Fibroblast of skin of right biceps (primary cell): ENCODE data around the gene PRMT1.
"Not testable (repeated sequence)": the region's sequence is repeated elsewhere in the genome, so short reads cannot be mapped to it uniquely, and the experiment has no call there.

Experiments used
- DNase-seq: peaks from one replicate; pipeline ENCODE4 v3.0.0-alpha.2; 2013

PRMT1 gene

DNA sequence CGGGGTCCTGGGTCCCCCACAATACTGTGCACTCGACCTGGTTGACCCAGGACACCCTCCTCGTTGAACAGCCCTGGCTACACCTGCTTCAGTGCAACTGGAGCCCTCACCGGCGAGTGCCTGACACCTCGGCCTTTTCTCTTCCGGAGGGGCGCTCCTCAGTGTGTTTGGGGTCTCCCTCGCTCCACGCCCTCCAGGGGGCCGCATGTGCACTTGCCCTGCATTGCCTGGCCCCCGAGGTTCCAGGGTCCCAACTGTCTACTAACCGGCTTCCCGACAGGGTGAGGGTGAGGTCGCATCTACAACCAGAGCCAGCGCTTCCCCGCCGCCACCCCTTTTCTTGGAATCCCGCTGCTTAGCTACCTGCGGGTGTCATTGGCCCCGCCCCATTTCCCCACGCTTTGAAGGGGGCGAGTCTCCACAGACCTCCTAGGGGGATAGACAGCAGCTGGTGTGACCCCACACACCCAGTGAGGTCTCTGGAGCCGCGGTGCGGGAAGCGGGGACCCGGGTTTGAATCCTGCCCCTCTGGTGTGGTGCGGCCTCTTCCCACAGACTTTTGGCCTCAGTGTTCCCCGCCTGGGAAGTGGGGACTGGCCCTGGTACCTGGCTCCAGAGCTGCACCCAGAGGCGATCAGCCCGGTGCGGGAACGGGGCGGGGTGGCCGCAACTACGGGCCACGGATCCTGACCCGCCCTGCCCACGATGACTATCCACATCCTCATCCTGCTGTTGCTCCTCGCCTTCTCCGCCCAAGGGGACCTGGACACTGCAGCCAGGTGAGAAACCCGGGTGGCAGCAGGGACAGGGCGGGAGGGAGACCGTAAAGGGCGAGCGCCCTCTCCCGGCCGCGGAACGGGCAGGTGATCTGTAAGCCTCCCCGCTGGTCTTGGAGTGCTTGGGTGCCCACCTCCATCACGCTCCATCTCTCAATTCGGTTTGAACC lies 12.3 kb downstream of the PRMT1 start, which contains the start of gene ADM5:
TSS of gene ADM5 (plus strand) at position 462 of the 946 bp plus-strand sequence. CDS start at position 706, 244 bp downstream.
- no peak for DNase-seq

DNA sequence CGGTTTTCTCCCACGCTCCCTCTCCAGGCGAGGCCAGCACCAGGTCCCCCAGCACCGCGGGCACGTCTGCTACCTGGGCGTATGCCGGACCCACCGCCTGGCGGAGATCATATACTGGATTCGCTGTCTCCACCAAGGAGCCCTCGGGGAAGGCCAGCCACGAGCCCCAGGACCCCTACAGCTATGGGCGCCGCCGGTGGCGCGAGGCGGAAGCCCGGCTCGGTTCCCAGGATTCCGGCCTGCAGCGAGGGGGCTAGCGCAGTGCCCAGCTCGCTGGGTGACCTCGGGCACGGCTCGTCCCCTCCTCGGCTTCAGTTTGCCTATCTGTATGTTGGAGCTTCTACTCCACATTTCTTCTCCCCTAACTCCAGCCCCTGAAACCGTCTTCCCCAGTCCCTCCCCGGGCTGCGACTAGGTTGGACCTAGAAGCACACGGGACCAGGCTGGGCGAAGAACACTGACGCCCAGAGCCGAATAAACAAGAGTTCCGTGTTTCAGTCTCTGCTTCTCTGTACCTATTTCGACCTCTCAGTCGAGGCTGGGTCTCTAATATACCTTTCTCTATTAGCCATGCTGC lies 13.1 kb downstream of the PRMT1 start:
- no peak for DNase-seq

DNA sequence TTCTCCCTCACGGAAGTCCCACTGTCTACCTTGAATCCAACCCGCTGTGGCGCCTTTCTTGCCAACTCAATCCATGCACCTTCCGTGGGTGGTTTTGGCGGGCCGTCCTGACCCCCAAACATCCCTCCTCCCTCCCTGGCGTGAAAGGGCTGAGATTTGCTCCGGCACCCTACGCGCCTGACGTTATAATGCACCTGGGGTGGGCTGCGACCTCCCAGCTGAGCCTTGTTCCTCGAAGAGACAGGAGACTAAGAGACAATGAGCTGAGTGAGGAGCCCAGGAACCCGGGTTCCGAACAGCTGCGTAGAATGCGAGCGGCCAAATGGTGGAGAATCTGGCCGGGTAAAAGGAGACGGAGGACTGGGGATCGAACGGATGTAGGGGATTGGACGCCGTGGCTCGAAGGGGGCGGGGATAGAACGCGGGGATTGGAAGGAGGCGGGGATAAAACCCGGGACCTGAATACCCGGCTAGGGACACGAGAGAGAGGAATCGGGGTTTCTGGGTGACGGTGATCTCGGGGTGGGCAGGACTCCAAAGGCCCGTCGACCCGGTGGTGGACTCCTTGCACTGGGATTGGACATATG lies 13.7 kb downstream of the PRMT1 start, which contains the start of gene CPT1C:
TSS of gene CPT1C (plus strand) at position 461 of the 587 bp plus-strand sequence. CDS start 1,137 bp downstream, outside the sequence.
- peak; percentile 85 for DNase-seq

DNA sequence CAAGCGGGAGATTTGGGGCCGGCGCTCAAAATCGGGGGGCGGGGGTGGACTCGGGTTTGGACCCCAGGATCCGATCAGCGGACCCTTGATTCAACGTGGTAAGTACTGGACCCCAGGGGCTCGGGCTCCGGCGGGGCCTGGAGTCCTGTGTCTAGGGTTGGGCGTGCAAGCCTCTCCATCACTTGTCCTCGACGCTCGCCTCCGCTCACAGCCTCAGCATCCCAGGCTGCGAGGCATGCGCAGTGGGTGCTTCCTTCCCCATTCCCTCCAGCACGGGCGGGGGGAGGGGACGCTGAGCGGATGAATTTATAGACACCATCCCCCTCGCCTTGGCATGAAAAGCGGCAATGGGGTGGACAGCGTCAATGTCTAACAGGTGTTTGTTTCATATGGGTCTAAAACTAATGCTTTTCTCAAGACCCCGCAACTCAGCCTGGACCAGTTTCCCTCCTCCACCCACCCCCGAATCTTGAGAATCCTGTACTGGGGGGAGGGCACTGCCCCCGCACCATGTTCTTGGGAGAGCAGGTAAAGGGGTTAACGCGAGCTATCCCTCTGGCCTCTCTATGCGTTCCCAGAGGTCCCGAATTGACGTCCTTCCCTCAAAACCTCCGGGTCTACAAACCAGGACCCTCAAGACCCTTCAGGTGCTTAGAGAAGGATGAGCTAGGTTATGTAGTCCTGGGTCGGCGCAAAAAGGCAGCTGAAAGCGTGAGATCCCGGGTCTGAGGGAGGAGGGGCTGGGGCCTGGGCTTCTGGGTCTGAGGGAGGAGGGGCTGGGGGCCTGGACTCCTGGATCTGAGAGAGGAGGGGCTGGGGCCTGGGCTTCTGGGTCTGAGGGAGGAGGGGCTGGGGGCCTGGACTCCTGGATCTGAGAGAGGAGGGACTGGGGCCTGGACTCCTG lies 14.4 kb downstream of the PRMT1 start:
- peak; percentile 85 for DNase-seq

DNA sequence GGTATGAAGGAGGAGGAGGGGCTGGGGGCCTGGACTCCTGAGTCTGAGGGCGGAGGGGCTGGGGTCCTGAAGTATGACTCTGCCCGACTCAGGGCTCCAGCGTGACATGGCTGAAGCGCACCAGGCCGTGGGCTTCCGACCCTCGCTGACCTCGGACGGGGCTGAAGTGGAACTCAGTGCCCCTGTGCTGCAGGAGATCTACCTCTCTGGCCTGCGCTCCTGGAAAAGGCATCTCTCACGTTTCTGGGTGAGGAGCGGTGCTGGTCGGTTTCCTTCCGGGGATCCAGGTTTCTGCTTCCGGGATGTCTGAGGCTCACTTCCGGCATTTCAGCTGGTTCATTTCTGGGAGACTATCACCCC lies 15.1 kb downstream of the PRMT1 start:
- no peak for DNase-seq

DNA sequence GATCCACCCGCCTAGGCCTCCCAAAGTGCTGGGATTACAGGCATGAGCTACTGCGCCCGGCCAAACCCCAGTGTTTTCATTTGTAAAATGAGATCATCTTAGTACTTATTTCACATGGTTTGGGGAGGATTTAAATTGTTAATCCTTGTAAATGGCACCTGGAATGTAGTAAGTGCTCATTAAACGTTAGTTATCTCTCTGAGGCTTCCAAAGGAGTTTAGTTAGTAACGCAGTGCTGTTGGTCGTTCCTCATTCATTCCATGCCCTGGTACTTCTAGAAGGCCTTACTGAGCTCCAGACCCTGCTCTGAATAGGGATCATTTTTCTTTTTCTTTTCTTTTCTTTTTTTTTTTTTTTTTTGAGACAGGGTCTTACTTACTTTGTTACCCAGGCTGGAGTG lies 19.0 kb downstream of the PRMT1 start:
- no peak for DNase-seq

DNA sequence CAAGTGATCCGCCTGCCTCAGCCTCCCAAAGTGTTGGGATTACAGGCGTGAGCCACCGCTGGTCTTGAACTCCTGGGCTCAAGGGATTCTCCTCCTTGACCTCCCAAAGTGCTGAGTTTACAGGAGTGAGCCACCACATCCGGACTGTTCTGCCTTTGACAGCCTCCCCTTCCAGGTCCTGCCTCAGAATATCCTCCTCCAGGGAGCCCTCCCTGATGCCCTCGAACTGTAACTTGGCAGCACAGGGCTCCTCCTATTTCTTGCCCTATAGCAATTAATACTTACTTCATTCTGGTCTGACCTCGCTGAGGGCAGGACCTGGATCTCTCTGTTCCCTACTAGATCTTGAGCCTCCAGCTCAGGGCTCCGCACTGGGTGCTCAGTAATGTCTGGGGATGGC lies 19.8 kb downstream of the PRMT1 start:
- DNase-seq: no peak

DNA sequence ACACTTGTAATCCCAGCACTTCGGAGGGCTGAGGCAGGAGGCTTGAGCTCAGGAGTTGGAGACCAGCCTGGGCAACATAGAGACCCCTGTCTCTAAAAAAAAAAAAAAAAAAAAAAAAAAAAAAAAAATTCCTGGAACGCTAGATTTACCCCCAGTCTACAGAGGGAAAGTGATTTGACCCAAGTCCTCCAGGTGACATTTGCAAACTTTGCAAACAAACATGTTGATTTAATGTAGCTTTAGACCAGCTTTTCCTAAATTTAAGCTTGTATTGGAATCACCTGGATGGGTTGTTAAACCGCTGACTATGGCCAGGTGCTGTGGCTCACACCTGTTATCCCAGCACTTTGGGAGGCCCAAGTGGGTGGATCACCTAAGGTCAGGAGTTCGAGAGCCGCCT lies 22.3 kb downstream of the PRMT1 start:
- DNase-seq: no peak

DNA sequence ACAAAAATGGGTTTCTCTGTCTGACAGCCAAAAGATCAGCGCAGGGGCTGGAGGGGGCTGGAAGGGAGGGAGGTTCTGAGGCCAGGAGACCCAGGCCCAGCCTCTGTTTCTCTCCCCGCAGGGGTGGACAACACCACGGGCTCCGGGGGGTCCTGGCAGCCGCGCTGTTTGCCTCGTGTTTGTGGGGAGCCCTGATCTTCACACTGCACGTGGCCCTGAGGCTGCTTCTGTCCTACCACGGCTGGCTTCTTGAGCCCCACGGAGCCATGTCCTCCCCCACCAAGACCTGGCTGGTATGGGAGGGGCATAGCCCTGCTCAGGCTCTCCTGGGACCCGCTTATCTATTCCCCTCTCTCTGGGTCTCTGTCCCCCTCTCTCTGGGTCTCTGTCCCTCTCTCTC lies 23.5 kb downstream of the PRMT1 start:
- no peak for DNase-seq

DNA sequence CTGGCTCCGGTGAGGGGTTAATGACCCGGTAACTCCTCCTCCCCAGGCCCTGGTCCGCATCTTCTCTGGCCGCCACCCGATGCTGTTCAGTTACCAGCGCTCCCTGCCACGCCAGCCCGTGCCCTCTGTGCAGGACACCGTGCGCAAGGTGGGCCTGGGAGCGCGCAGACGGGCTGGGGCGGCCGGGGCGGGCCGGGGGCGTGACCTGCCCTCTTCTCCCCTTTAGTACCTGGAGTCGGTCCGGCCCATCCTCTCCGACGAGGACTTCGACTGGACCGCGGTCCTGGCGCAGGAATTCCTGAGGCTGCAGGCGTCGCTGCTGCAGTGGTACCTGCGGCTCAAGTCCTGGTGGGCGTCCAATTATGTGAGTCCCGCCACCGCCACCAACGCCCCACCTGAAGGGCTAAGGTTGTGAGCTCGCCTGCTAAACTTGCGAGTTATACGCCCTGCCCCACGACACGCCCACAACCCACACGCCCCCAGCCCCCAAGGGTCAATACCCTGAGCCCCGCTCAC lies 24.3 kb downstream of the PRMT1 start:
- no peak for DNase-seq

DNA sequence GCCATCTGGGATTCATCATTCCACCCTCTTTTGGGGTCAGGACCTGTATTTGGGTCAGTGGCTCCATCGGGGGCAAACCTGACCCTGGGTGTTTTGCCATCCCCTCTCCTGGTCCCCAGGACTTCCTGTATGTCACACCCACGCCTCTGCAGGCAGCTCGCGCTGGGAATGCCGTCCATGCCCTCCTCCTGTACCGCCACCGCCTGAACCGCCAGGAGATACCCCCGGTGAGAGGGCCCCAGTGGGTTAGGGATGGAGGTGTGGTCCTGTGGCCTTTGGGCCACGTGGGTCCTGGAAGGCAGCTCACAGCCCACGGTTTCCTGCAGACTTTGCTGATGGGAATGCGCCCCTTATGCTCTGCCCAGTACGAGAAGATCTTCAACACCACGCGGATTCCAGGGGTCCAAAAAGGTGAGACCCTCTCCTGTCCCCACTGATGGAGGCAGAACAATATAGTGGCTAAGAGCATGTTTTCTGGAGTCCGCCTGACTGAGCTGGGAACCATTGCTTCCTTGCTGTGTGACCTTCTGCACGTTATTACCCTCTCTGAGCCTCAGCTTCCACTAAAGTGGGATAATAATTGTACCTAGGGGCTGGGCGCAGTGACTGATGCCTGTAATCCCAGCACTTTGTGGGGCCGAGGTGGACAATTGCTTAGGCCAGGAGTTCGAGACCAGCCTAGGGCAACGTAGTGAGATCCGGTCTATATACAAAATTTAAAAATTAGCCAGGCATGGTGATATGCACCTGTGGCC lies 28.0 kb downstream of the PRMT1 start:
- no peak for DNase-seq

DNA sequence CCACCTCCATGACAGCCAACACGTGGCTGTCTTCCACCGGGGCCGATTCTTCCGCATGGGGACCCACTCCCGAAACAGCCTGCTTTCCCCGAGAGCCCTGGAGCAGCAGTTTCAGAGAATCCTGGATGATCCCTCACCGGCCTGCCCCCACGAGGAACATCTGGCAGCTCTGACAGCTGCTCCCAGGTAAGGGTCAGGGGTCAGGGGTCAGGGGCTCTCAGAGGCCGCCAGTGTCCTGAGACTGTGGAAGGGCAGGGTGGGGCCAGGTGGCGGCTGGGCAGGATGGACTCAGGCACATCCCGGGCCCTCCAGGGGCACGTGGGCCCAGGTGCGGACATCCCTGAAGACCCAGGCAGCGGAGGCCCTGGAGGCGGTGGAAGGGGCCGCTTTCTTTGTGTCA lies 28.8 kb downstream of the PRMT1 start:
- DNase-seq: no peak

DNA sequence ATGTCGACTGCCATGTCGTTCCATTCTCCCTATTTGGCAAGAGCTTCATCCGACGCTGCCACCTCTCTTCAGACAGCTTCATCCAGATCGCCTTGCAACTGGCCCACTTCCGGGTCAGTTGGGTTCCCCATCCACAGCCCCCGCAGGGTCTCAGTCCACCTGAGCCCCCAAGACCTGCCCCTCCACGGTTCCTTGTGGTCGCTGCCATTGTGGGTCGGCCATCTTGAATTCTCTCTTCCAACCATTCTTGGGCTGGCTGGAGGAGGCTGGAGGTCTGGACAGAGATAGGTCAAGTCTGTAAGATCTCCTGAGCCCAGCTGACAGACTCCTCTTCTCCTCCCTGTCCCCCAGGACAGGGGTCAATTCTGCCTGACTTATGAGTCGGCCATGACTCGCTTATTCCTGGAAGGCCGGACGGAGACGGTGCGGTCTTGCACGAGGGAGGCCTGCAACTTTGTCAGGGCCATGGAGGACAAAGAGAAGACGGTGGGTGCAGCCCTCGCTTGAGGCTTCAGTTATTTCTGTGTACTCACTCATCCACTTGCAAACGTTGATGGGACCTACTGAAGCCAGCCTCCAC lies 33.4 kb downstream of the PRMT1 start:
- peak; percentile 50 for DNase-seq

DNA sequence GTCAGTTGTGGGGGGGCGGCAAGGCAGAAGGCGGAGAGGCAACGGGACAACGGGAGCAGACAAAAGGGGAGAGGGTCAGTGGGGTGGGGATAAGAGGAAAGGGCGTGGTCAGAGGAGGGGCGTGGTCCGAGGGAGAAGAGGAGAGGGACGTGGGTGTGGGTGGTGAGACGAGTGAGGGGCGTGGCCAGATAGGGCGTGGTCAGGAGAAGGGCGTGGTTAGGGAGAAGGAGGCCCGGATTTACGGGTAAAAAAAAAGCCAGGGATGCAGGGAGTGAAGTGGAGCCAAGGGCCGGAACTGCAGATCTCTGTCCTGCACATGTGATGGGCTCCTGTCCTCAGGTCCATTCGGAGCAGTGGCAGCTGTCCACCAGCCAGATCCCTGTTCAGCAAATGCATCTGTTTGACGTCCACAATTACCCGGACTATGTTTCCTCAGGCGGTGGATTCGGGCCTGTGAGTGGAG lies 35.4 kb downstream of the PRMT1 start:
- peak; percentile 22 for DNase-seq

DNA sequence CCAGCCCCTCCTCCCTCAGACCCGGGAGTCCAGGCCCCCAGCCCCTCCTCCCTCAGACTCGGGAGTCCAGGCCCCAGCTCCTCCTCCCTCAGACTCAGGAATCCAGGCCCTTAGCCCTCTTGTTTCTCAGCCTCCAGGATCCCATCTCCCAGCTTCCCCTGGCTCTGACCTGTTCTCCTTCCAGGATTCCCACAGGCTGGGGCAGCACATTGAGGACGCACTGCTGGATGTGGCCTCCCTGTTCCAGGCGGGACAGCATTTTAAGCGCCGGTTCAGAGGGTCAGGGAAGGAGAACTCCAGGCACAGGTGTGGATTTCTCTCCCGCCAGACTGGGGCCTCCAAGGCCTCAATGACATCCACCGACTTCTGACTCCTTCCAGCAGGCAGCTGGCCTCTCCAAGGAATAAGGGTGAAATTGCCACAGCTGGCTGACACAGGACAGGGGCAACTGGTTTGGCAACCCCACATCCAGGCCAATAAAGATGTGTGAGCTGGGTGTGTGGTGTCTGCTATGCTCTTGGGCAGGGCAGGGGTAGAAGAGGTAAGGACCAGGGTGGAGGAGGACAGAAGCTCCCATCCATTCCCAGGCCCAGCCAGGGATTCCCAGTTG lies 36.3 kb downstream of the PRMT1 start:
- DNase-seq: no peak

DNA sequence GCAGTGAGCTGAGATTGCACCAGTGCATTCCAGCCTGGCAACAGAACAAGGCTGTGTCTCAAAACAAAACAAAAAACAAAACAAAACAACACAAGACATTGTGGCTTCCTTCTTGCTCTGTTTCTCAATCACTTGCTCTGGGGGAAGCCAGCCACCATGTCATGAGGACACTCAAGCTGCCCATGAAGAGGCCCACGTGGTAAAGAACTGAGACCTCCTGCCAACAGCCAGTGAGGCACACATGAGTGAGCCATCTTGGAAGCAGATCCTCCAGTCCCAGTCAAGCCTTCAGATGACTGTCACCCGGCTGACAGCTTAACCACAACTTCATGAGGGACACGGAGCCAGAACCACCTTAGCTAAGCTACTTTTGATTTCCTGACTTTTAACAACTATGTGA lies 39.1 kb downstream of the PRMT1 start:
- no peak for DNase-seq

DNA sequence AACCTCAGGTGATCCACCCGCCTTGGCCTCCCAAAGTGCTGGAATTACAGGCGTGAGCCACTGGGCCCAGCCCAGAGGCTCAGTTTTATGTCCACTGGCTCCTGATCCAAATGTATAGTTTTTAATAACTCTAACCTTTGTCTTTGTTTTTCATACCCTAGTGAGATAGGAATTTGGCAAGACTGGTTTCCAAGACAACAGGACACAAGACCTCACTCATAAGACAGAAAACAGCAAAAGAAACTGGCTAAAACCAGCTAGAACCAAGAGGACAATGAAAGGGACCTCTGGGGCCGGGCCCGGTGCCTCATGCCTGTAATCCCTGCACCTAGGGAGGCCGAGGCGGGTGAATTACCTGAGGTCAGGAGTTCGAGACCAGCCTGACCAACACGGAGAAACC lies 41.4 kb downstream of the PRMT1 start:
- peak; percentile 19 for DNase-seq

DNA sequence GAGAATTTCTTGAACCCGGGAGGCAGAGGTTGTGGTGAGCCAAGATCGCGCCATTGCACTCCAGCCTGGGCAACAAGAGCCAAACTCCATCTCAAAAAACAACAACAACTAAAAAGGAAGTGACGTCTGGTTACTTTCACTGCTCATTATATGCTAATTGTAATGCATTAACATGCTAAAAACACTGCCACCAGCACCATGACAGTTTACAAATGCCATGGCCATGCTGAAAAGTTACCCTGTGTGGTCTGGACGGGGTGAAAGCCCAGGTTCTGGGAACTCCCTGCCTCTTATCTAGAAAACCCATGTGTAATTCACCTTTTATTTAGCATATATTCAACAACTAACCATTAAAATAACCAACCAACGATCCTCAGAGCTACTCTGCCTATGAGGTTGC lies 41.9 kb downstream of the PRMT1 start:
- DNase-seq: no peak

DNA sequence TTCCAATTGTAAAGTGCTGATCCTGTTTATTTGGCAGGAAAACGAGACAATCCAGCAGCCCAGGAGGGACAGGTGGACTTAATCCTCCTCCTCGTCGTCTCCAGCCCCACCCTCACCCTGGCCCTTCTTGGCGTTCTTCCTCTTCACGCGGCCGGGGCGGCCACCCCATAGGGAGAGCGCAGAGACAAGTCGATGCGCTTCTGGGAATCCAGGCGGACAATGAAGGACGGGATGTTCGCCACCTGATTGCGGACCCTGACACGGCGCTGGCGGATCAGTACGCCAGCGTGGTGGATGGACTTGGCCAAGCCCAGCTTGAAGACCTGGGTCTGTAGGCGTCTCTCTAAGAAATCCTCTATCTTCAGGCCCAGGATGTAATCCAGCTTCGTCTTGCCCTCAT lies 42.3 kb downstream of the PRMT1 start:
- DNase-seq: not testable (repeated sequence)

DNA sequence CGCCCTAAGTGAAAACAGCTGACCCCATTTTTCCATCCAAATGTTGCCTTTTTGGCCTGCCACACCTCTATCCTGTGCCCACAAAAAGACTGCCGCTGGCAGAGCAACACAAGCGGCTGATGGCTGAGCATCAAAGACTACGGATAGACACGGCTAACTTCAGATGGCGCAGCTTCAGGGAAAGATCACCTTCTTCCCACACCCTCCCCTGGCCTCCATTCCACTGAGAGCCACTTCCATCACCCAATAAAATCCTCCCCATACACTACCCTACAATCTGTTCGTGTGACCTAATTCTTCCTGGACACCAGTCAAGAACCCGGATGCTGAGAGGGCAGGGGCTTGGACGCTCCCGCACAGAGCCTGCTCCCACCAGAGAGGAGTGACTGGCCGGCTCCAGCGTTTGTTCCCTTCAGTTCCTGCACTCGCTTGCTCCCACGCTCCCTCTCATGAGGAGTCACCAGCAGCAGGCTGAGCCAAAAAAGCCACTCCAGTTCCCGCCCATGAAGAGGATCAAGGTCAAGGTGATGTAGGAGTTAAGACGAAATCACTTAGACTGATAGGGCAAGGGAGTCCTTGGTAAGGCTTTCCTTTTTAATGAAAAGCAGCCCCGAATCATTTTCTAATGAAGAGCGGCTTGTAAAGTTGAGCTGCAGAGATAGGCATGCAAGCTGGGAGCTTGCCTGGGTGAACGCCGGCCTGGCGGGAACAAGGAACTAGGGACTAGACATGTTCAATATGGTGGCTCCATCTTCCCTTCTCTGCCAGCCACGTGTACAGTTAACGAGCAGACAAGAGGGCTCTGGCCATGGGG lies 50.4 kb downstream of the PRMT1 start:
- peak; percentile 26 for DNase-seq
